GM21737 (cell line): ENCODE data around the gene ABHD13.
"Not testable (repeated sequence)": the region's sequence is repeated elsewhere in the genome, so short reads cannot be mapped to it uniquely, and the experiment has no call there.

Experiments used
- ATAC-seq: cut with Tn5 transposase; IDR thresholded peaks from one replicate; pipeline ENCODE4 v1.9.1; 2021; ENCODE audit warnings: mild to moderate bottlenecking, moderate library complexity; ENCODE audit not compliant: unreplicated experiment

Gene ABHD13

GRCh38 chr13:108223687-108224503 lies 5.7 kb downstream of the ABHD13 start:
- no peak for ATAC-seq

- ATAC-seq: no peak
Observed at GRCh38 chr13:108225440-108225839, 7.2 kb downstream of the ABHD13 start.

DNA sequence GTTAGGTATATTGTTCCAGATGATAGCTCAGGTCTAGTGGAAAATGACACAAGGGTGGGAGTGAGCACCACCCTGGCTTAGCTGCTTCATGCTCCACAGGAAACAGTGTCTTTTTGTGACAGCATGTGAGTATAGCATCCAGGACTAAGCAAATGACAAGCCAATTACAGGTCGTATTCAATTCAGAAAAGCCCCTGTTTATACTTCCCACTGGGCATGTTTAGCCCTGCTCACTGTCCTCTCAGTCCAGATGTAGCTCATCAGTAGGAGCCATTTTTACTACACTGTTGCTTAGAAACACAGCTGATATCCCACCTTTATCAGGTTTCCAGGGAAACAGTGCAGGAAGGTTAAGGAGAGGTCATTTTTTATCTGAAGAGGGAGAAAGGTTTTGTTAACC lies 8.0 kb downstream of the ABHD13 start:
- ATAC-seq: no peak

- no peak for ATAC-seq
Observed at GRCh38 chr13:108227651-108228272, 9.6 kb downstream of the ABHD13 start.

DNA sequence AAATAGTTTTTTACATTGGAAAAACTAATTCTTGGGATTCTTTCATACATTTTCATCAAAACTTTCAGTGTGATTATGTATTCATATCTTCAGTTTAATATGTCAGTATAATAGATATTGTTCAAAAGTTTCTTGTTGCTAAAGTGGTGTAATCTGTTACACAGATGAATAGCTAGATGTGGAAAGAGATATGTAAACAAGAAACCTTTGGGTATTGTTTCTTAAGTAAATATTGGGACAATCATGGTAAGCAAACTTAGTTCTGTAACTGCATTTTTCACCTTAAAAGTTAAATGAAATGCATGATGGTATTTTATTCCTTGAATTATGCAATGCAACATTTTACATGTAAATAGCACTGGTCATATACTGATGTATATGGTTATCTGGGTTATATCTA lies 12.2 kb downstream of the ABHD13 start:
- ATAC-seq: no peak

GRCh38 chr13:108249150-108249549 lies 31.0 kb downstream of the ABHD13 start:
- ATAC-seq: no peak

- no peak for ATAC-seq
Observed at GRCh38 chr13:108257248-108257647, 39.1 kb downstream of the ABHD13 start.

- no peak for ATAC-seq
Observed at GRCh38 chr13:108263621-108264355, 45.6 kb downstream of the ABHD13 start.

- ATAC-seq: no peak
Observed at GRCh38 chr13:108266321-108266990, 48.3 kb downstream of the ABHD13 start.

DNA sequence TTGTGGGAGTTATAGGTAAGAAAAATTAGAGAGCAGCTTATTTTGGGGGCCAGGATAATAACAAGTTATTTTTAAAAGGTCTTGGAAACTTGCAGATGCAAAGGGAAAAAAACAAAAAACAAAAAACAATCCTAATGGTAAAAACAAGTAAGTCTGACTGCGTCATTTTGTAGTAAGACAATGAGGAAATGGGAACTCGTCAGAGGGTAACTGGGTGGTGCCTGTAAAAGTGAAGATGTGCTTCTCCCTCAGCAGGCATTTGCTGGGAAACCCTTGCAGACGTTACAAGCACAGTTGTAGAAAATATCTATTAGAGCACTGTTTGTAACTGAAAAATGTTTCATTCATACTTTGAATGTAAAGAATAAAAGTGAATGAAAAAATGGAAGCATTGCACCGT lies 49.2 kb downstream of the ABHD13 start:
- ATAC-seq: no peak

DNA sequence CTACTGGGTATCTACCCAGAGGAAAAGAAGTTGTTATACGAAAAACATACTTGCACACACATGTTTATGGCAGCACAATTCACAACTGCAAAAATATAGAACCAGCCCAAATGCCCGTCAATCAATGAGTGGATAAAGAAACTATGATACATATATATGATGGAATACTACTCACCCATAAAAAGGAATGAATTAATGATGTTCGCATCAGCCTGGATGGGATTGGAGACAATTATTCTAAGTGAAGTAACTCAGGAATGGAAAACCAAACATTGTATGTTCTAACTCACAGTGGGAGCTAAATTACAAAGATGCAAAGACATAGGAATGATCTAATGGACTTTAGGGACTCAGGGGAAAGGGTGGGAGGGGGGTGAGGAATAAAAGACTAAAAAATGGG lies 49.7 kb downstream of the ABHD13 start:
- not testable (repeated sequence) for ATAC-seq

DNA sequence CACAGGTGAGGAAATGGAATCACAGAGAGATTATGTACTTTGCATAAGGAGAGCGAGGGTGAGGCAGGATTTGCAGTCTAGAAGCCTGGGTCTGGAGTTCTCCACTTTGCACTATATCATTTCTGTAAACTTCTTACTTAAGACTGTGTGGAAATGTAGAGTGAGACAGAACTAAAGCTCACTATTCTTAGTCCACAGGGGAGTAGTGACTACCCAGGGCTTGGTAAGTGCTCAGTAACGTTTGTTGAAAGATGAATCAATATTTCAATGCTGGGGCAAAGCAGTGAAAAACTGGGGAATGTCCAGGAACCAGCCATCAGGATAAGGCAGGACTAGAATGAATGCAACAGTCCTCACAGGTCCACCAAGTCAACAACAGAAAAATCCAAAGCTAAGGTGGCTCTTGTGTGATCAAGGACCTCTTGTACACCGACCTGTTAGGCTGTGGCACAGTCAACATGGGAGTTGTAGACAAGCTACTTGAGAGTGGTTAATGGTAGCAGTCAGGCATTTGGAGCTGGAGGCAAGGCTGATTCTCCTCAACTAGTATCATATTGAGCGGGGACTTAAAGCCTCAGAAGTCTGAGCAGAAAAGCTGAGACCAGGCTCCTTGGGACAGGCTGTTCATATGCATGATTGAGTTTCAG lies 50.4 kb downstream of the ABHD13 start:
- no peak for ATAC-seq

- peak; percentile 74 for ATAC-seq
Observed at GRCh38 chr13:108269601-108270328, 51.6 kb downstream of the ABHD13 start, which contains the start of gene TNFSF13B. Gene TNFSF13B, plus strand, starts transcription at chr13:108269718. Its CDS starts 178 bp downstream, at chr13:108269896.

DNA sequence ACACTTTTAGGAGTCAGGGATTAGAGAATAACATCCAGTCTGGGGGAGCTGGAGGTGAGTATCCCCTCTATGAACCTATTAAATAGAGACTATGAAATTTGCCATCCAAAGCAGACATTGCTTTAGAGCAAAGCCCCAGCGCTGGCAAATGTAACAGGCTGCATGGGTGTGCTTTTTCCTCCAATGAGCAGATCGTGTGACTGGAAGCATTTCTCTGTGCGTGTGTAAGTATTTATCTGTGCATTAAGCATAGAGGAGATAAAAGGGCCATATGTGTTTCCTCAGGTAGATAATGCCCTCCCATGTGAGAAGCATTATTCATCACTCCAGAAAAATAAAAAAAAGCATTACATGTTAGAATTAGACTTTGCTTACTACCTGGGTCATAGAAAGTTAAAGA lies 52.2 kb downstream of the ABHD13 start:
- peak; percentile 12 for ATAC-seq

- ATAC-seq: no peak
Observed at GRCh38 chr13:108272333-108272732, 54.1 kb downstream of the ABHD13 start.

GRCh38 chr13:108273429-108274118 lies 55.4 kb downstream of the ABHD13 start:
- ATAC-seq: no peak

DNA sequence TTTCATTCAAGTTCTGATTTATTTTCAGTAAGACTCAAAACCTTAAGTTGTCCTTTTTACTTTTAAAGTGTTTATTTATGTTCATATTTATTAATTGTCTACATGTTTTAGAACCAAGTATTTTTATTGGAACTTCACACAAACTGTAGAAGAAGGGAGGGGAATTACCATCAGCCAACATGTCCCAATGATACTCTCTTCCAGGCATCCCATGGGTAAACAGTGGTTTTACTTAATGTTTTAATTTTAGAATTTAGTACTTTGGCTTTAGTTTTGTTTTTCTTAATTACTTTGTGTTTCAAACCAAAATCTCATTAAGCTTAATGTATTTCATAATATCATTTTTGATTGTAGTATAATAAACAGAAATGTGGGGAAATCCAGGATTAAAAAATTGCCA lies 56.5 kb downstream of the ABHD13 start:
- ATAC-seq: no peak

DNA sequence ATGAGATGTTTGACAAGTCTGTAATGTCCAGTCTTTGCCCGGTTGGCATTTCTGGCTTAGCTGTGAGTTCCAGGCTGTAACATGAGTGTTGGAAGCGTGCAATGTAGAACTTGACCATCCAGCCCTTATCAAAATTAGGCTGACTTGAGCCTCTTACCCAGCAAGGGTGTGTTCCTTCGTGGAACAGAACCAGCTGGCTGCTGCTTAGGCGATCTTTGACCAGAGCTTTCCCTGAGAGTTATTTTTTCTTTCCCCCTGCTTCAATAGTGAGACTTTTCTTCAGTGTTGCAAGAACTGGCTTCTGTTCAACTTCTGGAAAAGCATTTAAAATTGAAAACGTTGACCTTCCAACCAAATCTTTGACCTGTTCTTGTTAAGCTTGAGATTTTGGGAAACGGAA lies 57.9 kb downstream of the ABHD13 start:
- ATAC-seq: no peak

DNA sequence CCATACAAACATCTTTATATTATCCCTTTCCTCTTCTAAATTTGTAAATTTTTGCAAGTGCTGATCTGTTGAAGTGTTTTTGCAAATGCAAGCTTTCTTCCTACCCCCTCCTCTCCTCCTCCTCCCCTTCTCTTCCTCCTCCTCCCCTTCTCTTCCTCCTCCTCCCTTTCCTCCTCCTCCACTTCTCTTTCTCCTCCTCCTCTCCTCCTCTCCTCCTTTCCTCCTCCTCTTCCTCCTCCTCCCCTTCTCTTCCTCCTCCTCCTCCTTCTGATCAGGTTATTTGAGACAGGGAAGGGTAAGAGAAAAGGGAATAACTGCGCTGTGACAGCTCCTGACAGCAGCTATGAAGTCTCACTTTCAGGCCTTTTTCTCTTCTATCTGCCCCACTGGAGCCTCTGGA lies 60.3 kb downstream of the ABHD13 start:
- no peak for ATAC-seq
